ENCODE data around the gene PIAS4.
"Not testable (repeated sequence)": the region's sequence is repeated elsewhere in the genome, so short reads cannot be mapped to it uniquely, and the experiment has no call there.

Gene PIAS4

DNA sequence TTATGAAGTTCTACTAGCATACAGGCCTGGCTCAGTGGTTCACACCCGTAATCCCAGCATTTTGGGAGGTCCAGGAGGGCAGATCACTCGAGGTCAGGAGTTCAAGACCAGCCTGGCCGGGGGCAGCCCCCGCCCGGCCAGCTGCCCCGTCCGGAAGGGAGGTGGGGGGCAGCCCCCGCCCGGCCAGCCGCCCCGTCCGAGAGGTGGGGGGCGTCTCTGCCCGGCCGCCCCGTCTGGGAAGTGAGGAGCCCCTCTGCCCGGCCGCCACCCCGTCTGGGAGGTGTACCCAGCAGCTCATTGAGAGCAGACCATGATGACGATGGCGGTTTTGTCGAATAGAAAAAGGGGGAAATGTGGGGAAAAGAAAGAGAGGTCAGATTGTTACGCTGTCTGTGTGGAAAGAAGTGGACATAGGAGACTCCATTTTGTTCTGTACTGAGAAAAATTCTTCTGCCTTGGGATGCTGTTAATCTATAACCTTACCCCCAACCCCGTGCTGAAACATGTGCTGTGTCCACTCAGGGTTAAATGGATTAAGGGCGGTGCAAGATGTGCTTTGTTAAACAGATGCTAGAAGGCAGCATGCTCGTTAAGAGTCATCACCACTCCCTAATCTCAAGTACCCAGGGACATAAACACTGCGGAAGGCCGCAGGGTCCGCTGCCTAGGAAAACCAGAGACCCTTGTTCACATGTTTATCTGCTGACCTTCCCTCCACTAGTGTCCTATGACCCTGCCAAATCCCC lies 8.7 kb upstream of the PIAS4 start:
- not testable (repeated sequence) for DNase-seq

DNA sequence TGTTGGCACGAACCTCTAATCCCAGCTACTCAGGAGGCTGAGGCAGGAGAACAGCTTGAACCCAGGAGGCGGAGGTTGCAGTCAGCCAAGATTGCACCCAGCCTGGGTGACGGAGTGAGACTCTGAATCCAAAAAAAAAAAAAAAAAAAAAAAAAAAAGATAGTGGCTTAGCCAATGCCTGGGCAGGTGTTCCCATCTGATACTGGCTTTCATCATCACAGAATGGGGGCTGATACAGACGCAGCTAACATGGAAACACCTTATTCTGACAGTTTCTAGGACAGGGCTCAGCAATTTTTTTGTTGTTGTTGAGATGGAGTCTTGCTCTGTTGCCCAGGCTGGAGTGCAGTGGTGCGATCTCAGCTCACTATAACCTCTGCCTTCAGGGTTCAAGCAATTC lies 6.7 kb upstream of the PIAS4 start:
- not testable (repeated sequence) for DNase-seq

DNA sequence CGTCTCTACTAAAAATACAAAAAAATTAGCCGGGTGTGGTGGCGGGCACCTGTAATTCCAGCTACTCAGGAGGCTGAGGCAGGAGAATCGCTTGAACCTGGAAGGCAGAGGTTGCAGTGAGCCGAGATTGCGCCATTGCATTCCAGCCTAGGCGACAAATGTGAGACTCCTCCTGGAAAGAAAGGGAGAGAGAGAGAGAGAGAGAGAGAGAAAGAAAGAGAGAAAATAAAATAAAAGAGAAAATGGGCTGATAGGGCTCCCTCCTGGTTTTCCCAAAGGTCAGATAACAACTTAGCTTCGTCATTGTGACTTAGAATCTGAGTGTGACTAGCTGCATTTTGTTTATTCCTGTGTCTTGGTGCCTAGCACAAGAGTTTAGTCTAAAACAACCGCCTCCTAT lies 2.1 kb upstream of the PIAS4 start:
- DNase-seq: not testable (repeated sequence)

DNA sequence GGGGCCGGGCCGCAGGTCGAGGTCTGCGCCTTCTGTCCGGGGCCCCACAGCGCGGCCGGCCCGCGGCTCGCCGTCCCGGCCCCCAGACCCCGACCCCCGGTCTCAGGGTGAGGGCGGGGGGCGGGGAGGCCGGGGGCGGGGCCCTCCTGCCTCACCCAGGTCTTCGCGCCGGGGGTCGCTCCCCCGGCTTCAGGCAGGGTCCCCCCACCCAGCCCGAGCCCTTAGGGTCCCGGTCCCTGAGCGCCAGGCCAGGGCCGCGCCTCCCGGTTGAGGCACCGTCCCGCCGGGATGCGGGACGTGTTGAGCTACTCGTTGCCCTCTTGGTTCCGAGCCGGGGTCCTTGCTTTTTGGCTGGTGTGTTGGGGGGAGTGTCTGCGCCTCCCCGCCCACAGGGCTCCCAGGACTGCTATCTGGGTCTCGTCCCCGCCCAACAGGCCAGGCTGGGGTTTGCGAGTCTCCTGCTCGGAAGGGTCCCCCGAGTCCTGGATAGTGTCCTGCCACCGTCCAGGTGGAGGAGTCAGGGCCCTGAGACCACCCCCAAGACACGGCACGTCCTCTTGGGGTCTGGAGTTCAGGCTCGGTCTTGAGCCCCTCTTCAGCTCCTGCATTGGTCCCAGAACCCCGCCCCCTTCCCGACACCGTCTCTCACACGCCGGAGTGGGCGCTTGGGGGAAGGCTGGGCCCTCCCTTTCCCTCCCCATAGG lies 452 bp downstream of the PIAS4 start:
- peak in 1 of 2 experiments; percentile 25 for DNase-seq

DNA sequence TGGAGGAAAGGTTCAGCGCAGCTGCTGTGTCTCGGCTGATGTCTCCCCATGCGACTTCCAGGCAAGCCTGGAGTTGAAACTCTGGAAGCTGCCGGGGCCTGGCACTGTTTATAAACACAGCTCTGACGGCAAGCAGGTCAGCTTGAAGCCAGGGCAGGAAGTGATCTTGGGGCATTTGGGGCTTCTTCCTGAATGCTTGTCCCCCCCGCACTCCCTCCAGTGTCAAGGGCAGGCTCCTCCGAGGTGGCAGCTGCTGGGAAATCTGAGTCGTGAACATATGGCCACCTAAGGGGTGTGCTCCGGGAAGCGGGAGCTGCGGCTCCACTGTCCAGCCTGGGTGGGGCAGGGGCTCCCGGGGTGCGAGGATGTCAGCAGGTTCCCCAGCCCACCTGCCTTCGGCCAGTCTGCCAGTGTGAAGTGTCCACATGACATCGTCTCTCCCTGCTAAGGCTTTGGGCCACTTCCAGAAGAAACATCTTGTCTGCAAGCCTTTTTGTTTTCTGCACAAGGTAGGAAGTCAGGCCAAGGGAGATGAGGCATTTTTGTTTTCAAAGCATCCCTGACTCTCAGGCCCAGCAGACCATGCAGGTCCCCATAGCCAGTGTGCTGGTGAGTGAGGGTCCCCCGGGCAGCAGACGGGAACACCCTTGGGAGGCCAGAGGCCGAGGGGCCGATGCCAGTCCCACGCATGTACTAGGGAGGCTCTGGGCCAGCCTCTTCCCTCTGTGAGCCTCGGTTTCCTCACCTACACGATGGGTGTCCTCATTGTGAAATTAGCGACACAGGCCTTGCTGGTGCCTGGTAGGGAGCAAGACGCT lies 2.7 kb downstream of the PIAS4 start:
- no peak for DNase-seq

DNA sequence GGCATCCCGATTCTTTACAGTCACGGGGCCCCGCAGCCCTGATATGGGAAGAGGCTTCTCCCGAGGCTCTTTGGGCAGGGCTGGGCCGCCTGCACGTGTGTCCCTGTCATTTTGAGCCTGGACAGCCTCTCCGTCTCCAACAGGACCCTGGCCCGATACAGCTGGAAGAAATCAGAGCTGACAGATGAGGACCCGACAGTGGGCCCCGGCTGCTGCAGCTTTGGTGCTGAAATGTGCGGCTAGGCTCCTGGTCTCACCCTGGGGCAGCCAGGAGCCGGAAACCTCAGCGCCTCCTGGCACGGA lies 3.2 kb downstream of the PIAS4 start:
- DNase-seq: no peak

DNA sequence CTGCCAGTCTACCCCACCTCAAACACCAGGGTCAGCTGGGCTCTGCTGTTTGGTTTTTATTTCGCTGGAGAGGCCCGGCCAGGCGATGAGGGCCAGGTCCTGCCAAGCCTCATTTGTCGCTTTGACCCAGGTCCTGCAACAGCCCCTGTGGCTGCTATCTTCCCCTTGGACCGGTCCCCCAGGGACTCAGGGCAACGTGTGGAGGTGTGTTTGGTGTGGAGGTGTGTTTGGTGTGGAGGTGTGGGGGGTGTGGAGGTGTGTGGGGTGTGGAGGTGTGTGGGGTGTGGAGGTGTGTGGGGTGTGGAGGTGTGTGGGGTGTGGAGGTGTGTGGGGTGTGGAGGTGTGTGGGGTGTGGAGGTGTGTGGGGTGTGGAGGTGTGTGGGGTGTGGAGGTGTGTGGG lies 3.9 kb downstream of the PIAS4 start:
- not testable (repeated sequence) for DNase-seq

DNA sequence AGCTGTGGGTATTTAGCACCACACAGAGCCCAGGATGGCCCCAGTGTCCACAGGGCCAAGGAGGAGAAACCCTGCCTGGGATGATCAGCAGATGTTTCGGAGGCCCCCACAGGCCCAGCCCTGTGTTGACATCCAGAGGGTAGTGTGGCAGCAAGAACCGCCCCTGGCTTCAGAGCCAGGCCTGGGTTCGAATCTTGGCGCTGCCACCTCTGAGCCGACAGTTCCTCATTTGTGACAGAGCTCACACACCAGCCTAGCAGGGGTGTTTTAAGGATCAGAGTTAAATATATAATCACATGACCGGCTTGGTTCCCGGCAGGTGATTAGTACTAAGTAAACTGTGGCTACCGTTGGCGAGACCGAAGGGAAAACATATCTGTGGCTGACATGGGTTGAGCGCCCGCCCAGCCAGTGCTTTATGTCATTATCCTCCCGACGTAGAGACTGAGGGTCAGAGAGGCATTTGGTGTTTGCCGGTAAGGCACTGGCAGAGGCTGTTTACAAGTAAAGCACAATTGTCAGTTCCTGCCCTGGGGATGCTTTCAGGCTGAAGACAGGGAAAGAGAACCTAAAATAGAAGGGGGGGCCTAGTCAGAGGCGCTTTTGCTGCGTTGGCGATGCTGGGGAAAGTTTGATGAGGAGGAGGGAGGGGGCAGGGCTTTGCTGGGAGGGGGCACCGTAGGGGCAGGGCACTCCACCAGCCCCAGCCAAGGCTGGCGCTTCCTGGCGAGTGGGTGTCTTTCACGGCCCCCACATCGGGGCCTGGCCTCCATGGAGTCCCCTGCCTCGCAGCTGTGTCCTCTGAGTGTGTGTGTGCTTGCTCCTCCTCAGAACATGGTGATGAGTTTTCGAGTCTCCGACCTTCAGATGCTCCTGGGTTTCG lies 4.8 kb downstream of the PIAS4 start:
- DNase-seq: peak; percentile 50 to 67

DNA sequence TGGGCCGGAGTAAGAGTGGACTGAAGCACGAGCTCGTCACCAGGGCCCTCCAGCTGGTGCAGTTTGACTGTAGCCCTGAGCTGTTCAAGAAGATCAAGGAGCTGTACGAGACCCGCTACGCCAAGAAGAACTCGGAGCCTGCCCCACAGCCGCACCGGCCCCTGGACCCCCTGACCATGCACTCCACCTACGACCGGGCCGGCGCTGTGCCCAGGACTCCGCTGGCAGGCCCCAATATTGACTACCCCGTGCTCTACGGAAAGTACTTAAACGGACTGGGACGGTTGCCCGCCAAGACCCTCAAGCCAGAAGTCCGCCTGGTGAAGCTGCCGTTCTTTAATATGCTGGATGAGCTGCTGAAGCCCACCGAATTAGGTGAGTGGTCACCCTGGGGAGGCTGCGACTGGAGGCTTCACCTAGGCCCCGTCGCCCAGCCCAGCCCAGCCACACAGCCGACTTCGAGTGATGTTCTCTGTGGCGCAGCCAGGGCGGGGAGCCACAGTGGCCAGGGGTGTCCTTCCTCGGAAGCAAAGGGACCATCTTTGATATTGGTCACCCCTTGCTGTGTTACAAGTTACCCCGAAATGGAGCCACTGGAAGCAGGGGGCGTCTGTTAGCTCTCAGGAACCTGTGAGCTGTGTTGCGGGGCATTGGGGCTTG lies 5.6 kb downstream of the PIAS4 start:
- DNase-seq: no peak

DNA sequence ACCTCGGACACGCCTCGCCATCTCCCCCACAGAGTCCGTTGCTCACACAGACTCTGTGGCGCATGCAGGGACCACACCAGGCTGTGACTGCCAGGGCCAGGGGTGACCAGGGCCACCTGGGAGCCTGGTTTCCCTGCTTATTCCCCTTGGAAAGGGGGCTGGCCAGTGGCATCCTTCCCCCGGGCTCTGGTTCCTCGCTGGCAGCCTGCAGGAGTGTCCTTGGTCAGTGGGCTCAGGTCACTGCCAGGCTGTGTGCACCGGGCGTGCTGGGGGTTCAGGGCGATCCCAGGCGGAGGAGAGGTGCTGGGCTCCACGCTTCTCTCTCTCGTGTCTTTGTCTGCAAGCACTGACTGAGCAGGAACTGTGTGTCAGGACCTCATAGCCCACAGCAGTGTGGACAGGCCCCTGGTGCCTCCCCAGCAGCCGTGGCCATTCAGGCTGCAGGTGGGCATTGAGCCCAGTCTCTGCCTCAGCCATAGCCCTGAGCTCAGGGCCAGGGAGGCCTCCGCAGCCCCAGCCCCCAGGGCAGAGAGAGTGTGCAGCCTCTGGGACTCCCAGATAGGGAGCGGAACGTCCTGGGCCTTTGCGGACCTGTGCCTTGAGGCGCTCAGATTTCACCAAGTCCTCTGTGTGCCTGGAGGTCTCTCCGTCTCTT lies 6.5 kb downstream of the PIAS4 start:
- DNase-seq: no peak

DNA sequence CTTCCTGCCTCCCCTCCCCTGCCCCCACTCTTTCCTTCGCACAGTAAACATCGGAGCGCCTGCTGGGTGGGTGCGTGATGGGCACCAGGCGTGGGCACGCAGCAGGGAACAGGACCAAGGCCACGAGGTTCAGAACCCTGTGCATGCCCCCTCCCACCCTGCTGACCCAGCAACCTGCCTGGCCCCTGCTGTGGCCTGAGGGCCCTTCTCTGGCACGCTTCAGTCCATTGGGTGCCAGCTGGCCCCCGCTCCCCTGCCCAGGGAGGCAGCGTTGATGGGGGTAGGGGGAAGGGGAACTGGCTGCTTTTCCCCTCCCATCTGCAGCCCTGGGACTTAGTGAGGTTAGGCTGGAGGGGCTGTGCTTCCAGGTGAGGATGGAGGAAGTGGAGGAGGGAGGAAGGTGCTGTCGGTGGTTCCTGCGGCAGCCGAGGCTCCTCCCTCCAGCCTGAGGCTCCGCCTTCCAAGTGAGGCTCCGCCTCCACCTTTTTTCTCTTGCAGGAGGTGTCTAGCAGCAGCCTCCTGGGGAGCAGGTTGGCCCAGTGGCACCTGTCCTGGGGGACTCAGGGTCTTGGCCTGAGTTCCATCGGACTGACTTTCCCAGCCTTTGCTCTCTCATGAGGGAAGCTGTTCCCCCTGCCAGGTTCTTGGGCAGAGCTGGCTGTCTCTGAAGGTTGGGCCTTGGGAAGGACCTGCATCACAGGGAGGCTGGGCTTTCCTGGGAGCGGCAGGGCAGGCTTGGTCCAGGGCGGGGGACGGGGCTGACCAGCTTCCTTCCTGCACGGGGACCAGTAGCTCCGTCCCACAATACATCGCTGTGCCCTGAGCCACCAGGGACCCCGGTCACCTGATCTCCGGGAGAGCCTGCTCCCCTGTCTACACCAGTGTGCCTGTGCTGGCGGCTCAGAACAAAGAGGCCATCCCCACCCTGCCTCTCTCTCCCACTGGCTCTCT lies 7.3 kb downstream of the PIAS4 start:
- peak; percentile 12 to 51 for DNase-seq

DNA sequence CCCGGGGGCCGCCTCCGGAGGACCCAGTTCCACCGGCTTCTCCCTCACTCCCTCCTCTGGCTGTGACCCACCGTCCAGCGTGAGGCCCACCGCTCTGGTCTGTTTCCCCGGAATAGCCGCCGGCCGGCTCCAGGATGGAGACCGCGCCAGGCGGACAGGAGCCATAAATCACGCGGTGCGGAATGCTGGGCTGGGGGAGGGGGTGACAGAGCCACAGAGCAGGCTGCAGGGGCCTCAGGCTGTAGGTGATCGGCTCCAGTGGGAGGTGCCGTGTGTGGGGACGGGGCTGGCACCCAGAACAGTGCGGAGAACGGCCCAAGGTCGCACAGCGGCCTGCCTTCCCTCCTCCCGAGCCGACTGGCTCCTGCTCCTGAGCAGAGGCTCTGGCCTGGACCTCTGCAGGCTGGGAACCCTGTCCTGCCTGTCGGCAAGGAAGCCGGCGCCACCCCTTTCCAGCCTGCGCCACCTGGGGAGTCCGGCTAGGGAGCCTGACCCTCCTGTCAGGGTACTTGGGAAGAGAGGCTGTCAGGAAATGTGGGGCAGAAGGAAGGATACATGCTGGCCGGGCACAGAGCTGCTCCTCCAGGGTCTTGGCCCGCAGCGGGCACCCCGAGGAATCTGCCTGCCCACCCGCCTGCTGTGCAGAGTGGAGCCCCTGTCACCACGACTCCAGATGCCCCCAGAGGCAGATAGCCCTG lies 8.3 kb downstream of the PIAS4 start:
- peak in 1 of 2 experiments; percentile 68 for DNase-seq

DNA sequence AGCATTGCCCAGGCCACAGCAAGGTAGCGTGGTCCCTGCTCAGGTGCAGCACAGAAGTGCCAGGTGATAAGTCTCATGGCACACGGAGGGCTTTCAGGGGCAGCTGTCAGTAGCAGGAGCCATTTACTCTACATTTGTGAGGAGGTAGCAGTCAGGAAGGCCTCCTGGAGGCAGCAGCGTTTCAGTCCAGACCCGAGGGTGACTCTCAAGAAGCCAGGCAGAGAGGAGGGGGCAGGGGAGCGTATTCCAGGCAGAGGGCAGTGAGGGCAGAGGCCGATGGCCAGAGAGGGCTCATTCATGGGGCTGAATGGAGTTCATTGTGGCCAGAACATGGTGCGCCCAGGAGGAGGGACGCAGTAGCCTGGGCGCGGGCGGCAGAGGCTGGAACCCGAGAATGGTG lies 8.9 kb downstream of the PIAS4 start:
- DNase-seq: no peak

DNA sequence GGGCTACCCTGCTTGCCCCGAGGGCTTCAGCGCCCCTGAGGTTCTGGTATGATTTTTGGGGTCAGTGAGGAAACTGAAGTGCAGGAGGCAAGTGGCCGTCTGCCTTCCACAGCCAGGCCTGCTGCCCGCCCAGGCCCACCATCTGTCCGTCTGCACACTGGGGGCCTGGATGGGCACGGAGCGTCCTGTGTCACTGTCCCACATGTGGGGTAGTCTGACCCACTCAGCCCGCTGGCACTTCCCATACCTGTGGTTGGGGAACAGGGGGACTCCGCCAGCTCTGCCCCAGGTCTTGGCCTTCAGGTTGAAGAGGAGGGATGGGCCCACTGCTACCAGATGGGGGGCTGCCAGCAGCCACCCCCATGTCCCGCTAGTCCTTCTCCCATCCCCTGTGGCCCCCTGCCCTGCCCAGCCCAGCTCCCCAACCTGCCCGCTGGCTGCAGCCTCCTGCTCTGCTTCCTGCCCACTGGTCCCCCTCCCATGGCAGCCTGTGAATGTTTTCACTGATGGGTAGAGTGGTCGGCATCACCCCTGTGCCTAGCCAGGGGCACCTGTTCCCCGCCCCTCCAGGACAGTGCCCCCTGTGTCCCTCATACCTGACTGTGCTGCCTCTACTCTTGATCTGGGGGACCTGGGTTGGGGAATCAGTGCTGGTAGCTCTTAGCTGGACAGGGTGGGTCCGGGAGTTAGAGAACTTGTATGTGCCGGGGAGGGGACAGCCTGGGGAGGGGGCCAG lies 9.5 kb downstream of the PIAS4 start:
- DNase-seq: no peak

DNA sequence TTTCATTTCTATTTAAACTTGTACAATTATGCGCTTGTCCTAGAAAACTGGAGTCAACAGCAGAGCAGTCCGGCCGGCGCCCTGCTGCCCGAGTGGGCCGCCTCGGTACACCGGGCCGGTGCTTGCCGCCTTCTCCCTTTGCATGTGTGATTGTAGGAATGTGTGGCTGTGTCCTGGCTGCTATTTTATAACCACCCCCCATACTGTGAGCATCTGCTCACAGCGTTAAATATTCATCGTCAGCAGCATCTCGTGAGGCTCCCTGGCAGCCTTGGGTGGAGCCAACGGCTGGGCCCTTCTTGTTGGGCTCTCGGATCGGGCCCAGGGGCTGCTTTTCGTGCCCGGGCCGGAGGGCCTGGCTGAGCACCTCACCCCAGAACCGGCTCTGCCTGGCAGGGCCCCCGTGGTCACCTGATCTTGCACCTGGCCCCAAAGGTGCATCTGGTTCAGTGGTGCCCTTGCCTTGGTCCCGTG lies 10.6 kb downstream of the PIAS4 start:
- DNase-seq: peak in 1 of 2 experiments; percentile 35

DNA sequence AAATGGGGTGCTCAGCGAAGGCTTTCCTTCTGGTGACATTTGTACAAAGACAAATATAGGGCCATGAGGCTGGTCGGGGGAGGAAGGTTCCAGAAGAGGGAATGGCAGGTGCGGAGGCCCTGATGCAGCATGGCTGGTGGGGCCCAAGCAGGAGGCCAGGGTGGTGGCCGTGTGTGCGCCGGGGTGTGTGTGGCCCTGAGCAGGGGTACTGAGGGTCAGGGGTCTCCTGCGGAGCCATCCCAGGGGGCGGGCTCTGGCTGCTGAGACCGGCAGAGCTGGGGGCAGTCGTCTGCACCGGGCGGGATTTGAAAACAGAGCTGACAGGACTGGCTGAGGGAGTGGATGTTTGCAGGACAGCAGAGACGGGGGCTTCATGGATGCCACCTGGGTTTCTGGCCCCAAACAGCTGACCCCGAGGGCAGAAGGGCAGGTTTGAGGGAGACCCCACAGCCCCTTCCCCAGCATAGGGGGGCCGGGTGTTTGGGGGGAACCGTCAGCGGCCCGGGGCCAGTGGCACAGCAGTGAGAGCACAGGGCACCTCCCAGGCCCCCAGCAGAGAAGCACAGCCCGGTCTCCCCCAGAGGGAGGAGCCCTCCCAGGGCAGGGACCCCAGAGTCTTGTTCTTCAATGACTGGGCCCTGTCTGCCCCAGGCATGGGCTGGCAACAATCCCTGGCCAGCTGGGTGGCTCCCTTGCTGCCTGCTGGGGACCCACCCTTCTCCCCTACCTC lies 11.4 kb downstream of the PIAS4 start:
- no peak for DNase-seq

DNA sequence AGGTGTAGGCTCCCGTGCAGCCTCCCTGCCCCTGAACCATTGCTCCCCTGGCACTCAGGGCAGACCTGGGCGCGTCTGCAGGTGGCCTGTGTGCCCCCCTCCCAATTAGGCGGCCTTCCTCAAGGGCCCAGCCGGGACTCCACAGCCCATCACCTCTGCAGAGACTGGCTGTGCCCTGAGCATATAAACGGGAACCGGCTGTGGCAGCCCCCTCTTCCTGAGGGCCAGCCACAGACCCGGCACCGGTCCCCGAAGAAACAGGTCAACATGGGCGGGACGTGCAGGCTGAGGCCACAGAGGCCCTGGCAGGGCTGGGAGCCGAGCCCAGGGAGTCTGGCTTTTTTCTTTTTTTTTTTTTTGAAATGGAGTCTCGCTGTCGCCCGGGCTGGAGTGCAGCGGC lies 12.0 kb downstream of the PIAS4 start:
- no peak for DNase-seq
